IMR-90 (cell line): Measurements from ENCODE around the gene MPZL3. TPM values are rescaled to one million over a fixed set of nuclear protein-coding genes. Genes with fewer than 3 reads are reported as not detected.

ENCODE experiments used
- ATAC-seq: fragments of 200-7000 bp; cut with Tn5 transposase; 2 replicates; pipeline ENCODE4 v1.9.1; 2020; ENCODE audit warnings: low read depth, mild to moderate bottlenecking, moderate library complexity
- BruUV-seq: library from RNA; stranded (reverse); fragments of 400-500 nt; replicated peaks from 2 replicates; lab custom pipeline; 2021; lab: Mats Ljungman, UMichigan
- CTCF ChIA-PET: fragments of 300-600 bp; formaldehyde crosslinking; extraction: SDS; loops from one replicate; lab custom pipeline; 2021; ENCODE audit warnings: antibody characterized with exemption; lab: Yijun Ruan, JAX
- POLR2A ChIA-PET: fragments of 300-600 bp; sonication (Branson Sonifier 250); formaldehyde crosslinking; loops from one replicate; lab custom pipeline; 2022; ENCODE audit warnings: antibody characterized with exemption; ENCODE audit not compliant: unreplicated experiment; lab: Charles Lee
- DNase-seq: peaks from one replicate; pipeline ENCODE4 v3.0.0; 2013
- H2AFZ ChIP-seq: replicated peaks from 2 replicates; pipeline ENCODE3; 2013; ENCODE audit warnings: low read length, mild to moderate bottlenecking; ENCODE audit not compliant: poor library complexity
- H2AK5ac ChIP-seq: 2 replicates; pipeline ENCODE4 v1.6.1; 2013; ENCODE audit warnings: low read depth, low read length, inconsistent platforms
- H2AK9ac ChIP-seq: replicated peaks from 2 replicates; pipeline ENCODE3; 2013; ENCODE audit warnings: mild to moderate bottlenecking, low read depth, low read length, moderate library complexity; ENCODE audit not compliant: poor library complexity
- H2BK120ac ChIP-seq: 2 replicates; pipeline ENCODE4 v1.6.1; 2013; ENCODE audit warnings: low read depth, low read length, inconsistent platforms
- H2BK15ac ChIP-seq: 3 replicates; pipeline ENCODE4 v1.6.1; 2013; ENCODE audit warnings: low read depth, low read length, inconsistent platforms
- H2BK20ac ChIP-seq: 2 replicates; pipeline ENCODE4 v1.6.1; 2013; ENCODE audit warnings: low read depth, mild to moderate bottlenecking, inconsistent platforms, low read length, moderate library complexity
- H2BK5ac ChIP-seq: 2 replicates; pipeline ENCODE4 v1.6.1; 2013; ENCODE audit warnings: mild to moderate bottlenecking, low read depth, low read length, inconsistent platforms; ENCODE audit not compliant: poor library complexity, severe bottlenecking
- H3K14ac ChIP-seq: replicated peaks from 2 replicates; pipeline ENCODE4 v1.6.1; 2013; ENCODE audit warnings: low read depth, low read length, inconsistent platforms
- H3K18ac ChIP-seq: 2 replicates; pipeline ENCODE4 v1.6.1; 2013; ENCODE audit warnings: low read depth, low read length, control low read depth
- H3K23ac ChIP-seq: 2 replicates; pipeline ENCODE4 v1.6.1; 2013; ENCODE audit warnings: low read depth, low read length, inconsistent platforms
- H3K27ac ChIP-seq: 2 replicates; pipeline ENCODE4 v1.5.1; 2013; ENCODE audit warnings: mild to moderate bottlenecking, control low read depth, low read length; ENCODE audit not compliant: insufficient read depth
- H3K27me3 ChIP-seq: 2 replicates; pipeline ENCODE4 v1.6.1; 2013; ENCODE audit warnings: low read length; ENCODE audit not compliant: control insufficient read depth, insufficient read depth
- H3K36me3 ChIP-seq: 2 replicates; pipeline ENCODE4 v1.6.1; 2013; ENCODE audit warnings: low read length, mixed read lengths; ENCODE audit not compliant: control insufficient read depth, insufficient read depth
- H3K4ac ChIP-seq: 2 replicates; pipeline ENCODE4 v1.6.1; 2013; ENCODE audit warnings: low read depth, low read length, inconsistent platforms
- H3K4me1 ChIP-seq: 2 replicates; pipeline ENCODE4 v1.6.1; 2013; ENCODE audit warnings: low read length, mixed read lengths; ENCODE audit not compliant: control insufficient read depth, insufficient read depth
- H3K4me2 ChIP-seq: 2 replicates; pipeline ENCODE4 v1.6.1; 2013; ENCODE audit warnings: low read depth, mild to moderate bottlenecking, control low read depth, low read length, moderate library complexity
- H3K4me3 ChIP-seq: 2 replicates; pipeline ENCODE4 v1.5.1; 2013; ENCODE audit warnings: low read depth, mild to moderate bottlenecking, control low read depth, low read length, moderate library complexity; ENCODE audit not compliant: insufficient read depth
- H3K56ac ChIP-seq: 2 replicates; pipeline ENCODE4 v1.6.1; 2013; ENCODE audit warnings: low read length, inconsistent platforms; ENCODE audit not compliant: insufficient read depth; ENCODE audit errors: extremely low read depth
- H3K79me1 ChIP-seq, 2 experiments: 2 replicates each; pipeline ENCODE4 v1.6.1; 2013; ENCODE audit warnings: low read length in 2 of 2, inconsistent platforms in 1 of 2, low read depth in 1 of 2
- H3K9ac ChIP-seq: 2 replicates; pipeline ENCODE4 v1.6.1; 2013; ENCODE audit warnings: low read depth, low read length, control low read depth
- H3K9me1 ChIP-seq: 2 replicates; pipeline ENCODE4 v1.6.1; 2013; ENCODE audit warnings: low read length, inconsistent platforms; ENCODE audit not compliant: insufficient read depth
- H3K9me3 ChIP-seq: 2 replicates; pipeline ENCODE4 v1.6.1; 2013; ENCODE audit warnings: low read length; ENCODE audit not compliant: control insufficient read depth, insufficient read depth
- H4K20me1 ChIP-seq: 2 replicates; pipeline ENCODE4 v1.6.1; 2013; ENCODE audit warnings: low read length, inconsistent platforms; ENCODE audit not compliant: insufficient read depth
- H4K5ac ChIP-seq: 2 replicates; pipeline ENCODE4 v1.6.1; 2013; ENCODE audit warnings: mild to moderate bottlenecking, low read depth, low read length, control low read depth
- H4K8ac ChIP-seq, 2 experiments: 2 replicates each; pipeline ENCODE4 v1.6.1; 2013; ENCODE audit warnings: low read depth in 2 of 2, low read length in 2 of 2, control low read depth in 1 of 2, inconsistent platforms in 1 of 2
- H4K91ac ChIP-seq: 2 replicates; pipeline ENCODE4 v1.6.1; 2013; ENCODE audit warnings: low read depth, low read length, inconsistent platforms; ENCODE audit not compliant: insufficient read depth
- BHLHE40 ChIP-seq: fragments of 150-350 bp; IDR thresholded peaks from 2 replicates; pipeline ENCODE4 v1.6.1; 2016; ENCODE audit warnings: mild to moderate bottlenecking, low read depth, low read length
- CEBPB ChIP-seq: IDR thresholded peaks from 2 replicates; pipeline ENCODE4 v1.6.1; 2012; ENCODE audit warnings: low read depth, low read length, improper control_type of control experiment
- CHD1 ChIP-seq: IDR thresholded peaks from 2 replicates; pipeline ENCODE4 v1.6.1; 2012; ENCODE audit warnings: low read depth, low read length, improper control_type of control experiment
- CTCF ChIP-seq: conservative IDR thresholded peaks from 2 replicates; pipeline ENCODE4 v1.5.1; 2012; ENCODE audit warnings: mild to moderate bottlenecking, low read depth, low read length, improper control_type of control experiment
- ELK1 ChIP-seq: fragments of 150-350 bp; IDR thresholded peaks from 2 replicates; pipeline ENCODE4 v1.6.1; 2016; ENCODE audit warnings: low read depth, mild to moderate bottlenecking, low read length, moderate library complexity, borderline replicate concordance
- RAD21 ChIP-seq: IDR thresholded peaks from 2 replicates; pipeline ENCODE4 v1.6.1; 2012; ENCODE audit warnings: low read length, improper control_type of control experiment
- RFX5 ChIP-seq: IDR thresholded peaks from 2 replicates; pipeline ENCODE4 v1.8.0; 2012; ENCODE audit warnings: low read depth, mild to moderate bottlenecking, low read length, moderate library complexity
- WGBS, 2 experiments: methylation state at CpG; one replicate each; pipeline versions ENCODE4 v1.1.5 to v1.1.7; 2013; ENCODE audit warnings: missing lambda C conversion rate in 2 of 2; ENCODE audit not compliant: insufficient read length in 1 of 2; ENCODE audit errors: extremely low coverage in 2 of 2; 5-methylcytosine and 5-hydroxymethylcytosine counted together
- dilution Hi-C: fragments of 300-500 bp; cut with HindIII; formaldehyde crosslinking; loops from one replicate; pipeline ENCODE4 v1.14.3; 2018; ENCODE audit warnings: low sequenced_read_pairs; ENCODE audit not compliant: unreplicated experiment
- in situ Hi-C: fragments of 300-500 bp; cut with MboI; formaldehyde crosslinking; loops from 3 replicates; pipeline ENCODE4 v1.14.3; 2019; ENCODE audit warnings: low sequenced_read_pairs, inconsistent platforms, mixed read lengths
- intact Hi-C: fragments of 100-400 bp; cut with micrococcal nuclease; formaldehyde crosslinking; loops from 2 replicates; pipeline ENCODE4 v1.10.0; 2022
- polyA plus RNA-seq, 3 experiments: library from polyadenylated mRNA; depleted of rRNA; stranded (reverse); fragments of >200 nt; gene quantifications; 2 replicates each; pipeline ENCODE4 v1.2.3, GENCODE V29; 2012; ENCODE audit warnings: low replicate concordance in 1 of 3
- total RNA-seq: library from RNA; depleted of rRNA; stranded (reverse); fragments of >200 nt; gene quantifications from 2 replicates; pipeline ENCODE4 v1.2.3, GENCODE V29; 2012

The MPZL3 gene
- total and polyA plus RNA-seq, 2 of the 4 experiments (the other 2 are of a cell fraction), result 0.15 to 0.36 TPM

DNA sequence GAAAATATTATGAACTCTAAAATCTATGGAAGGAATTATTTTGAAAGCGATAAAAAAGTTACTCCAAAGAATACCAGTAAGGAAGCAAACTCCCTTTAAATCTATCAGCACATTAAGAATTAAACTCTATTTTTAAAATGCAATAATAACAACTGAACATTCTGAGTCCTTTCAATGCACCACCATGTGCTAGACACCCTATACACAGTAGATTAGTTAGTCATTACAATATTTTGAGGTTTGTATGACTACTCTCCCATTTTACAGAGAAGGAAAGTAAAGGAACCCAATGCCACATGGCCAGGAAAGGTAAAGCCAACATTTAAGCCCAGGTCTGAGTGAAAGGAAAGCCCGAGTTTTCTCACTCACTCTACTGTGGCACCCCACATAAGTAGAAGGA, 45.1 kb downstream of the MPZL3 start:
- Histone ChIP-seq H2AK9ac (no peak overlapping the region), H3K4me3 (no peak overlapping the region), H3K56ac (no peak overlapping the region), H2BK15ac (no peak overlapping the region), H2BK5ac (no peak overlapping the region), H3K79me1 (no peaks in the 10 kb centered on the region), H4K91ac (no peak overlapping the region), H3K27ac (no peak overlapping the region), H3K4ac (no peak overlapping the region), H3K14ac (no peak overlapping the region), H3K9me1 (no peaks in the 10 kb centered on the region), H4K20me1 (no peaks in the 10 kb centered on the region), H2BK20ac (no peak overlapping the region), H2AK5ac (no peak overlapping the region), H3K27me3 (peaks cover 18% of the 10 kb centered on the region), H3K9ac (no peak overlapping the region), H2AFZ (no peak overlapping the region), H3K23ac (no peak overlapping the region), H3K4me1 (no peaks in the 10 kb centered on the region), H3K36me3 (no peaks in the 10 kb centered on the region), H2BK120ac (no peak overlapping the region), H3K4me2 (no peak overlapping the region), H4K8ac (no peak overlapping the region), H3K9me3 (no peaks in the 10 kb centered on the region), H4K5ac (no peak overlapping the region), H3K18ac (no peak overlapping the region)
- dilution Hi-C loops, result no loop called here
- no peak for DNase-seq
- ChIA-PET CTCF (no interaction called here), POLR2A (no interaction called here)
- no TSS peak for BruUV-seq
- intact Hi-C loops, result no loop called here
- in situ Hi-C loops, result no loop called here
- no CpG with 5 or more reads among the region's 2 CpGs for WGBS, 2 experiments
- ATAC-seq, result no peak
- no peak for TF ChIP-seq CEBPB
- no peak for TF ChIP-seq CTCF
- no peak for TF ChIP-seq CHD1
- TF ChIP-seq ELK1, result no peak
- no peak for TF ChIP-seq RAD21
- TF ChIP-seq RFX5, result no peak
- no peak for TF ChIP-seq BHLHE40
